ENCODE data around the gene C5orf63.
"Not testable (repeated sequence)": the region's sequence is repeated elsewhere in the genome, so short reads cannot be mapped to it uniquely, and the experiment has no call there.

C5orf63 gene

GRCh38 chr5:127072861-127073846 lies at the start of gene C5orf63:
Gene C5orf63 (minus strand): TSS chr5:127073502. CDS start chr5:127058995, 14,507 bp downstream.
- no peaks in the 10 kb centered on the region for H3K27me3 ChIP-seq (ENCODE audit: control insufficient read depth in 2 of 2, insufficient read depth in 2 of 2, low read length in 2 of 2)
- H3K9ac ChIP-seq (ENCODE audit: low read depth in 1 of 2, low read length in 2 of 2) = peak within 1 kb of the TSS; percentile 76 to 79
- peaks cover 10 to 18% of the 10 kb centered on the region in 2 donors for H3K4me1 ChIP-seq (ENCODE audit: control insufficient read depth in 2 of 2, insufficient read depth in 2 of 2, low read length in 2 of 2)
- peak within 1 kb of the TSS; percentile 77 to 81 for H3K4me3 ChIP-seq (ENCODE audit: low read length in 2 of 2)
- no peaks in the 10 kb centered on the region for H3K9me3 ChIP-seq (ENCODE audit: control insufficient read depth in 2 of 2, low read length in 2 of 2)
- no peaks in the 10 kb centered on the region for H3K36me3 ChIP-seq (ENCODE audit: control insufficient read depth in 2 of 2, insufficient read depth in 2 of 2, low read length in 2 of 2)
- H3K27ac ChIP-seq (ENCODE audit: low read depth in 2 of 2, low read length in 2 of 2) = peak within 1 kb of the TSS; percentile 58 to 76

GRCh38 chr5:127112347-127112864 lies 39.1 kb upstream of the C5orf63 start:
- Histone ChIP-seq H3K4me1 (ENCODE audit: control insufficient read depth in 2 of 2, insufficient read depth in 2 of 2, low read length in 2 of 2) (no peaks in the 10 kb centered on the region), H3K27me3 (ENCODE audit: control insufficient read depth in 2 of 2, insufficient read depth in 2 of 2, low read length in 2 of 2) (no peaks in the 10 kb centered on the region), H3K27ac (ENCODE audit: low read depth in 2 of 2, low read length in 2 of 2) (no peak overlapping the region), H3K9ac (ENCODE audit: low read depth in 1 of 2, low read length in 2 of 2) (no peak overlapping the region), H3K9me3 (ENCODE audit: control insufficient read depth in 2 of 2, low read length in 2 of 2) (no peaks in the 10 kb centered on the region), H3K36me3 (ENCODE audit: control insufficient read depth in 2 of 2, insufficient read depth in 2 of 2, low read length in 2 of 2) (no peaks in the 10 kb centered on the region), H3K4me3 (ENCODE audit: low read length in 2 of 2) (no peak overlapping the region)

- Histone ChIP-seq H3K36me3 (ENCODE audit: control insufficient read depth in 2 of 2, insufficient read depth in 2 of 2, low read length in 2 of 2) (no peaks in the 10 kb centered on the region), H3K4me1 (ENCODE audit: control insufficient read depth in 2 of 2, insufficient read depth in 2 of 2, low read length in 2 of 2) (no peaks in the 10 kb centered on the region), H3K9ac (ENCODE audit: low read depth in 1 of 2, low read length in 2 of 2) (no peak overlapping the region), H3K4me3 (ENCODE audit: low read length in 2 of 2) (no peak overlapping the region), H3K27me3 (ENCODE audit: control insufficient read depth in 2 of 2, insufficient read depth in 2 of 2, low read length in 2 of 2) (no peaks in the 10 kb centered on the region), H3K9me3 (ENCODE audit: control insufficient read depth in 2 of 2, low read length in 2 of 2) (no peaks in the 10 kb centered on the region), H3K27ac (ENCODE audit: low read depth in 2 of 2, low read length in 2 of 2) (no peak overlapping the region)
Measured at GRCh38 chr5:127111112-127111511, 37.8 kb upstream of the C5orf63 start.

- not testable (repeated sequence) for H3K27me3 ChIP-seq (ENCODE audit: control insufficient read depth in 2 of 2, insufficient read depth in 2 of 2, low read length in 2 of 2); H3K36me3 ChIP-seq (ENCODE audit: control insufficient read depth in 2 of 2, insufficient read depth in 2 of 2, low read length in 2 of 2); H3K27ac ChIP-seq (ENCODE audit: low read depth in 2 of 2, low read length in 2 of 2); H3K9ac ChIP-seq (ENCODE audit: low read depth in 1 of 2, low read length in 2 of 2); H3K4me1 ChIP-seq (ENCODE audit: control insufficient read depth in 2 of 2, insufficient read depth in 2 of 2, low read length in 2 of 2); H3K9me3 ChIP-seq (ENCODE audit: control insufficient read depth in 2 of 2, low read length in 2 of 2)
- H3K4me3 ChIP-seq (ENCODE audit: low read length in 2 of 2) = peak overlapping the region in 1 of 2 donors; percentile 16
Measured at GRCh38 chr5:127108624-127109260, 35.4 kb upstream of the C5orf63 start.

GRCh38 chr5:127101935-127102334 lies 28.6 kb upstream of the C5orf63 start:
- no peak overlapping the region for H3K27ac ChIP-seq (ENCODE audit: low read depth in 2 of 2, low read length in 2 of 2)
- H3K9me3 ChIP-seq (ENCODE audit: control insufficient read depth in 2 of 2, low read length in 2 of 2) = no peaks in the 10 kb centered on the region
- H3K4me1 ChIP-seq (ENCODE audit: control insufficient read depth in 2 of 2, insufficient read depth in 2 of 2, low read length in 2 of 2) = no peaks in the 10 kb centered on the region
- no peak overlapping the region for H3K4me3 ChIP-seq (ENCODE audit: low read length in 2 of 2)
- H3K9ac ChIP-seq (ENCODE audit: low read depth in 1 of 2, low read length in 2 of 2) = no peak overlapping the region
- no peaks in the 10 kb centered on the region for H3K36me3 ChIP-seq (ENCODE audit: control insufficient read depth in 2 of 2, insufficient read depth in 2 of 2, low read length in 2 of 2)
- H3K27me3 ChIP-seq (ENCODE audit: control insufficient read depth in 2 of 2, insufficient read depth in 2 of 2, low read length in 2 of 2) = no peaks in the 10 kb centered on the region

GRCh38 chr5:127101533-127101932 lies 28.2 kb upstream of the C5orf63 start:
- no peaks in the 10 kb centered on the region for H3K4me1 ChIP-seq (ENCODE audit: control insufficient read depth in 2 of 2, insufficient read depth in 2 of 2, low read length in 2 of 2)
- no peaks in the 10 kb centered on the region for H3K27me3 ChIP-seq (ENCODE audit: control insufficient read depth in 2 of 2, insufficient read depth in 2 of 2, low read length in 2 of 2)
- no peak overlapping the region for H3K9ac ChIP-seq (ENCODE audit: low read depth in 1 of 2, low read length in 2 of 2)
- no peak overlapping the region for H3K27ac ChIP-seq (ENCODE audit: low read depth in 2 of 2, low read length in 2 of 2)
- no peaks in the 10 kb centered on the region for H3K9me3 ChIP-seq (ENCODE audit: control insufficient read depth in 2 of 2, low read length in 2 of 2)
- no peaks in the 10 kb centered on the region for H3K36me3 ChIP-seq (ENCODE audit: control insufficient read depth in 2 of 2, insufficient read depth in 2 of 2, low read length in 2 of 2)
- no peak overlapping the region for H3K4me3 ChIP-seq (ENCODE audit: low read length in 2 of 2)

- H3K27ac ChIP-seq (ENCODE audit: low read depth in 2 of 2, low read length in 2 of 2) = no peak overlapping the region
- no peaks in the 10 kb centered on the region for H3K36me3 ChIP-seq (ENCODE audit: control insufficient read depth in 2 of 2, insufficient read depth in 2 of 2, low read length in 2 of 2)
- no peaks in the 10 kb centered on the region for H3K9me3 ChIP-seq (ENCODE audit: control insufficient read depth in 2 of 2, low read length in 2 of 2)
- no peaks in the 10 kb centered on the region for H3K27me3 ChIP-seq (ENCODE audit: control insufficient read depth in 2 of 2, insufficient read depth in 2 of 2, low read length in 2 of 2)
- no peak overlapping the region for H3K4me3 ChIP-seq (ENCODE audit: low read length in 2 of 2)
- no peaks in the 10 kb centered on the region for H3K4me1 ChIP-seq (ENCODE audit: control insufficient read depth in 2 of 2, insufficient read depth in 2 of 2, low read length in 2 of 2)
- H3K9ac ChIP-seq (ENCODE audit: low read depth in 1 of 2, low read length in 2 of 2) = no peak overlapping the region
Measured at GRCh38 chr5:127098241-127098640, 24.9 kb upstream of the C5orf63 start.

GRCh38 chr5:127097278-127097677 lies 24.0 kb upstream of the C5orf63 start:
- H3K4me1 ChIP-seq (ENCODE audit: control insufficient read depth in 2 of 2, insufficient read depth in 2 of 2, low read length in 2 of 2) = no peaks in the 10 kb centered on the region
- no peaks in the 10 kb centered on the region for H3K27me3 ChIP-seq (ENCODE audit: control insufficient read depth in 2 of 2, insufficient read depth in 2 of 2, low read length in 2 of 2)
- H3K9me3 ChIP-seq (ENCODE audit: control insufficient read depth in 2 of 2, low read length in 2 of 2) = no peaks in the 10 kb centered on the region
- no peaks in the 10 kb centered on the region for H3K36me3 ChIP-seq (ENCODE audit: control insufficient read depth in 2 of 2, insufficient read depth in 2 of 2, low read length in 2 of 2)
- H3K27ac ChIP-seq (ENCODE audit: low read depth in 2 of 2, low read length in 2 of 2) = no peak overlapping the region
- no peak overlapping the region for H3K4me3 ChIP-seq (ENCODE audit: low read length in 2 of 2)
- no peak overlapping the region for H3K9ac ChIP-seq (ENCODE audit: low read depth in 1 of 2, low read length in 2 of 2)

GRCh38 chr5:127096328-127096993 lies 23.2 kb upstream of the C5orf63 start:
- H3K27ac ChIP-seq (ENCODE audit: low read depth in 2 of 2, low read length in 2 of 2) = no peak overlapping the region
- no peaks in the 10 kb centered on the region for H3K9me3 ChIP-seq (ENCODE audit: control insufficient read depth in 2 of 2, low read length in 2 of 2)
- no peaks in the 10 kb centered on the region for H3K4me1 ChIP-seq (ENCODE audit: control insufficient read depth in 2 of 2, insufficient read depth in 2 of 2, low read length in 2 of 2)
- H3K4me3 ChIP-seq (ENCODE audit: low read length in 2 of 2) = no peak overlapping the region
- H3K36me3 ChIP-seq (ENCODE audit: control insufficient read depth in 2 of 2, insufficient read depth in 2 of 2, low read length in 2 of 2) = no peaks in the 10 kb centered on the region
- no peak overlapping the region for H3K9ac ChIP-seq (ENCODE audit: low read depth in 1 of 2, low read length in 2 of 2)
- H3K27me3 ChIP-seq (ENCODE audit: control insufficient read depth in 2 of 2, insufficient read depth in 2 of 2, low read length in 2 of 2) = no peaks in the 10 kb centered on the region

All from mucosa of rectum (tissue), 2 donors.